GM19025 (cell line): ENCODE results near the gene HCN3.

Source experiments
- ATAC-seq: cut with Tn5 transposase; IDR thresholded peaks from one replicate; pipeline ENCODE4 v1.9.1; 2021; ENCODE audit warnings: mild to moderate bottlenecking, low read depth, moderate library complexity; ENCODE audit not compliant: unreplicated experiment

The HCN3 gene

GRCh38 chr1:155253797-155254196 is 23.5 kb upstream of the HCN3 start:
- no peak for ATAC-seq

DNA sequence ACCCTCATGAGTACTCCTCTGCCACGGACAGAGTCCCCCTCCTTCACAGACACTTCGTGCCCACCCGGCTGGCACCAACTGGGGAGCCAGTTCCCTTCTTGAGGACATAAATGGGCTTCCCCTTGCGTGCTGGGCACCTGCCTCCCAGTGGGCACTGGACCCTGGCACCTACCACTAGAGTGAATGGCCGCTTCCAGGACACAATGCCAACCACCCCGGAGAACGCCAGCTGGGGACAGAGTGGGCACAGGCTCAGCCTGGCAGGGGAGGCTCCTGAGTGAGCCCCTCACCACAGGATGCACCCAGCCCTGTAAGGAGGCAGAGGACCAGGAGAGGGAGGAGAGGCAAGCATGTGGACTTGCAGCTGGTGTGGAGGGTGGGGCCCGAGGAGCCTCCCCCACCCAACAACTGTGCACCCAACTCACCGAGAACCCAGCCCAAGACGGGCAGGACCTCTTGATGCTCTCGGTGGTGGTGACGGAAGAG is 23.0 kb upstream of the HCN3 start:
- no peak for ATAC-seq

- no peak for ATAC-seq
These were observed 22.5 kb upstream of the HCN3 start for GRCh38 chr1:155254714-155255242.

DNA sequence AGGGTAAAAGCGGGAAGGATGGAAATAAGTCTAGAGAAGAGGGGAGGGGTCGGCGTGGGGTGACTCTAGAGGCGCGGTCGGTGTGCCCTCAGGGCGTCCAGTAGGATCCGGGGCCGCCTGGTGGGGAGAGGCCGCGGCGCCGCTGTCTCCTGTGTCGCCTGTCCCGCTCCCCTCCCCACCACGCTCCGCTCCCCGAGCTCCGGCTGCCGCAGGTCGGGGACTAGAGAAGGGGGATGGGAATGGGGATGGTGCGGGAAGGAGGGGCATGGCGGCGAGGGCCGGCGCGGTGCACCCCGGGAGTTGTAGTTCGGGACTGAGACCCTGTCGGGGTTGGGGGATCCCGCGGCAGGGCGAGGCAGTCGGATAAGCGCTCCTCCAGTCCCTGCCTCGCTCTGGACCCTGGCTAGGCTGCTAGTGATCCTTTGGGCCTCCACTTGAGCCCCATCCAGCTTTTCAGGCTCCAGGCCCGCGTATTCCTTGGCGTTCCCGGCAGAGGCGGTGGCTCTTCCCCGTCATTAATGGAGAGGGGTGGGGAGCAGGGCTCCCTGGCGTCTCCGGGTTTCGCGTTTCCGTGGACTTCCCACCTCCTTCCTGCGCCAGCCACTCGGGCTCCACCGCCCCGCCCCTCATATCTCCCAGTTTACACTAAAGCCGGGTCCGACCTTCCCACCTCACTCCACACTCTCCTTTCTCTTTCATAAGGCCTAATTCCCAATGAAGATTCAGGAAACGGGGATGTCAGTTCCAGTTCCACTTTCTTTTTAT is 21.8 kb upstream of the HCN3 start, which contains the start of gene ENTREP3:
Gene ENTREP3 (minus strand): TSS at position 241 of the 765 bp plus-strand sequence. CDS start 606 bp downstream, outside the sequence.
- ATAC-seq, result no peak

DNA sequence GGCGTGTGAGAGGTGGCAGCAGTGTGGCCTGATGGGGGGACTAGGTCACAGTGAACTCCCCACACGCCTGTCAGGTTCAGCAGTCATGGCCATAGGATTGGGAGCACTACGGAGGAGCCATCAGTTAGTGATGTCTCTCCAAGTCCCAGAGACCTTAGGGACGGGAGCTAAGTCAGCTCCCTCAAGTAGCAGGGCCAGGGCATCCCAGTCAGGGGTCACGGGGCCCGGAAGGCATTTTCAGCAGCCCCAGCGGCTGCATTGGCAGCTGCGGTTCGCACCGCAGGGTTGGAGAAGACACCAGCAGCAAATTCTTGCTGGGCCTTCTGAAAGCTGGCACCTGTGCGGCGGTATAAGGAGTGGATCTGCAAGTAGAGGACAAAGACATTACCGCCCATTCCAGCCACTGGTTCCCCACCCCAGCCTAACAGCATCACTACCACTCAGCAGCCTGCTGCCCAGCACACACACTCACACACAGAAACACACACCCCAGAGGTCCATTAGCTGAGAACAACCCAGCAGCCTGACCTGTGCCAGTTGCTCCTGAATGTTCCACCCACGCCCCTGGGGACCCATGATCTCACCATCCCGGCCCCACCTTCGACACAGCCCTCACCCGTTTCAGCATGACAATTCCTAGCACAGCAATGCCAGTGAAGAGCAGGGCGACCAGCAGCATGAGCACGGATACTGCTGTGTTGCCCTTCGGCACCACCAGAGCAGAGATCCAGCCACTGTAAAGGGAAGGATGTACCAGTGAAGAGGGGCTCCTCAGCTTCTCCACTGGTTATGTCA is 21.0 kb upstream of the HCN3 start:
- no peak for ATAC-seq

DNA sequence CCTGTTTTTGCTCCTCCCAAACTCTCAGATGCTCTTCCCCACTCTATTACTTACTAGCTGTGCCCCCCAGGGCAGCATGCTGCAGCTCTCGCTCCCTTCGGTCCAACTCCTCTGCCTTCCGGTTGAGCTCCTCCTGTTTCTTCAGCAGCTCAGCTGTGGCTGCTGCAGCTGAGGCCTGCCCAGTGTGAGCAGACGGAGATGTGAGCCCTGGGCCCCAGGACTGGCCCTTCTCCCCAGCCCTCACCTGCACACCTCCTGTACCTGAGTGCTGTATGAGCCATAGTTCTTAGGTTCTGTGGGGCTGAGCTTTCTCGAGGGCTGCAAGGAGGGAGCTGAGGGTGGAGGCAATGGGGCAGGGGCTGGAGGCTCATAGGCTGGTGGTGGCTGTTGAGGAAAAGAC is 17.0 kb upstream of the HCN3 start:
- no peak for ATAC-seq

DNA sequence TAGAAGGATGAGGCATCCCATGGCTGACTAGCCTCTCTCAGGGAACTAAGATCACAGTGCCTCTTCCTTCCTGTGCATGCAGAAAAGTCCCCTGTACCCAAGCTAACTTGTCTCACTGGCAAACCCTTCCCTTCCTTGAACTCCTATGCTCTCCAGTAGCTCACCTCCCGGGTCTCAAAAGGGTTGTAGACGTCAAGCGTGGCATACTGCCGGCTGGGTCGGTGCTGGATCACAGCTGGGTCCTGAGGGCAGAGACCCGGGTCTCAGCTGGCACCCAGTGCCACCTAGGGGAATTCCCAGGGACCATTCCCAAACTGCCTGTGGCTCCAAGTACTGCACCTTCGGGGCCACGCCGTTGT is 15.8 kb upstream of the HCN3 start:
- ATAC-seq, result no peak

GRCh38 chr1:155261852-155262673 is 15.2 kb upstream of the HCN3 start, which contains the start of gene SCAMP3:
Gene SCAMP3, minus strand, starts transcription at chr1:155262360. Its CDS starts 209 bp downstream, at chr1:155262151.
- peak; percentile 91 for ATAC-seq

DNA sequence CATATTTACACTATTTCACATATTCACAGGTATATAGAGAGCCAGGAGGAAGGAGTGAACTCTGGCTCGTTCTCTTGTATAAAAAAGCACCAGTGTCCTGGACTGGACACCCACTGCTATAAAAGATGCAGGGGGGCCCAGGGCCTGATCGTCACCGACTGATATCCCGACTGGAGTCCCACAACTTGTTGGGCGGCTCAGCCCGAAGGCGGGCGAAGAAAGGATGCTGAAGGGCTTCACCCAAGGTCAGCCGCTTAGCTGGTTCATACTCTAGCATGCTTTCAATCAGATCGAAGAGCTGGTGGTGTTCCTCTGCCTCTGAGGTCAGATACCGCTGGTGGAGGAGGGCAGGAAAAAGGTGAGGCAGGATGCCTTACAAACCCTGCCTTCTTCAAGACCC is 14.2 kb upstream of the HCN3 start:
- ATAC-seq, result no peak

GRCh38 chr1:155266553-155266952 is 10.7 kb upstream of the HCN3 start:
- ATAC-seq, result no peak

GRCh38 chr1:155267373-155267772 is 9.9 kb upstream of the HCN3 start:
- no peak for ATAC-seq

GRCh38 chr1:155268630-155269029 is 8.6 kb upstream of the HCN3 start:
- no peak for ATAC-seq

DNA sequence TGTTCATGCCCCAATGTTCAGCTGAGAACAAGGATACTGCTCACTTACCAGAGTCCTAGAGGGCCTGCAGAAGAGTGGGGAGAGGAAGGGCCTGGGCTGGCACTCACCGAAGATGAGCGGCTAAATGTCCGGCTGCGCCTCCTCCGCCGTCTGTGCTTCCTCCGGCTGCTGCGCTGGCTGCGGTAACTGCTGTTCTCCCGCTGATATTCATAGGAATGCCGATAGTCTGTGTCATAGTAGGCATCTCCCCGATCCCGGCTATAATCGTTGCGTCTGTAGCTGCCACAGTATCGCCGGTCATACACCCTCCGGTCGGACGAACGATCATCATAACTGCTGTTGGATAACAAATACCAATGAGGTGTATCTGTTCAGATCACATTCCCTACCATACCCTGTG is 7.9 kb upstream of the HCN3 start:
- no peak for ATAC-seq

DNA sequence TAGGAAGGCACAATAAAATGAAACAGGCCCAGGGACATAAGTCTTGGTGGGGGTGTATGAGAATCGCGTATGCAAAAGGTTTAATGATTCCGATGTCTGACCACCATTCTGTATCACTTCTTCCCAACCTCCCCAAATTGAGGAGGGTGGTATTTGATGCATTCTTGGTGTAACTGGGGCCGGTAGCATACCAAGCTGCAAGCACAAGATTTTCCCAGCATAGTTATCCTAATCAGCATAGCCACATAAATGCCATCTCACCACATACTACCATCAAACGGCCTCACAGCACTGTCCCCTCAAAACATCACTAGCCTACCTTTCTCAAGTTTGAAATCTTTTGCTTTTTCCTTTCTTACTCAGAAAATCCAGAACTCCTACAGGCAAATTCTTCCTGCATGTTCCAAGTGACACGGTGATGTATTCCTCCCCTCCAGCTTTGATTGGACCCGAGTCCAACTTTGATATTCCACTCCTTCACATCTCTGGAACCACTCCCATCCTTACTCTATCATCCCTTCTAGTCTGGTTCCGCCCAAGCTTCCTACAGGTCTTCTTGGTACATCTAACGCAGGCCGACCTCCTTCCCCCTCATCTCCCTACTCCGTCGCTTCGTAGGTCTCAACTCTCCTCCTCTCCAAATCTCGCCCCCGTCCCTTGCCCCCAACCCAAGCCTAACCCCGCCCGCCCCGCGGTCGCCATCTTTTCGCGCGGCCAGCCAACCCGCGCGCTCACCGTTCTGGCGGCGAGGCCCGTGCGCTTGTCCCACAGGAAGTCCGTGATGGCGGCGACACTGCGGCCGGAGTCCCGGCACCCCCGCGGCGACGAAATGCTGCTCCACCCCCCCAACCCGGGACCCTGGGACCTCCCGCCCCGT is 4.6 kb upstream of the HCN3 start:
- peak; percentile 15 for ATAC-seq

DNA sequence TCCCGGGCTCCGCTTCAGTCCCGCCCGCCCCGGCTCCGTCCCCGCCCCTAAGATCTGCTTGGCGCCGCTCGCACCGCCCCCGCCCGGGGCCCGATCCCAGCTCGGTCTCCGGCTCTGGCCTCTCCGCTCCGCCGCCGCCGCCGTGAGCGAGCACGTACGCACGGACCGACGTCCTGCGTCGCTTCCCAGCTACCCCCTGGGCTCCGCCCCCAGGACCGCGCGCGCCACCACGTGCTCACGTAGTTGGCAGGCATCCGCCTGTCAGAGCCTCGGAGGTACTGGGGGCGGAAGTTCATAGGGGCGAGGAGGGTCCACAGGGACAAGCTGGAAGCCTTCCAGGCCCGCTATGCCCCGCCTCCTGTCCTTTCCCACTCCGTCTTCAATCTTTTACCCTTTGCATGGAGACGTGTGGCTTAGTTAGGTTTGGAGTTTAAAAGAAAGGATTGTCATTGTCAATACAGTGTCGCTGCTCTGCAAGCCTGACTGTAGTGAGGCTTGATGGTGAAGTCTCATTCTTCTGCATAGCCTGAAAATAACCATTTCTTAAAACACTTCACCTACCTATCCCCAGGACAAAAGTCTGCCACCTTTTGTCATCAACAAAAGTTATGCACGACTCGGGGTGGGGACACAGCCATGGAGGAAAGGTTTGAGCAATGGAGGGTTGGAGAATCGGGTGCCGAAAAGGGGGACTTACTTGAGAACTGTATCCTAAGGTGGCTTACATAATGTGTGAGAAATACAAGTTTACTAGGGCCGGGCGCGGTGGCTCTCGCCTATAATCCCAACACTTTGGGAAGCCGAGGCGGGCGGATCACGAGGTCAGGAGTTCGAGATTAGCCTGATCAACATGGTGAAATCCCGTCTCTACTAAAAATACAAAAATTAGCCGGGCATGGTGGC is 3.7 kb upstream of the HCN3 start, which contains the start of gene CLK2:
Gene CLK2 (minus strand): TSS at position 162 of the 903 bp plus-strand sequence. CDS start 2,527 bp downstream, outside the sequence.
- peak; percentile 75 for ATAC-seq

- no peak for ATAC-seq
These were observed 832 bp downstream of the HCN3 start for GRCh38 chr1:155277902-155278688.

DNA sequence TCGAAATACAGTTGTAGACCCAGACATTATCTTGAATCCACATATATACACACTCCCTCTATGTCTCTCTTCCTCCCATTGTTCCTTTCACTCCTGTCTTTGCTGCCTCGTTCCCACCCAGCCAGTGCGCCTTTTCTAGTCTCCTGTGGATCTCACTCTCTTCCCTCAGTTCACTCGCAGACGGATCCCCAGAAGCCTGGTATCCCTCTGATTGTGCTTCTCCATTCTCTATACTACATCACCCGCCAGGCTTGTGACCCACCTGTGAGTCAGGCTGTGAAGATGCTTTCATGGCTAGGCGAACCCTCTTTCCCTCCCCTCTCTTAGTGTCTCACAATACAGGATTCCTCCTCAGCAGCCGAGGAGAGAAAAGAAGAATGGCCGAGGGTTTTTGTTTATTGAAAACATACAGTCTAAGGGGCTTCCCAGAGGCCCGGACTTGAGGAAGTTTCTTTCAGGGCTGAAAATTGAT is 1.5 kb downstream of the HCN3 start:
- ATAC-seq, result no peak
